ENCODE results near the gene NOC2L.
"Not testable (repeated sequence)": the region's sequence is repeated elsewhere in the genome, so short reads cannot be mapped to it uniquely, and the experiment has no call there.

The NOC2L gene

GRCh38 chr1:997993-998744 lies 39.1 kb upstream of the NOC2L start:
- H3K4me3 ChIP-seq = peak overlapping the region; percentile 87
- H3K36me3 ChIP-seq (replicated peaks) = peaks cover 17% of the 10 kb centered on the region
- H3K4me1 ChIP-seq = peaks cover 8% of the 10 kb centered on the region
- no peaks in the 10 kb centered on the region for H3K27me3 ChIP-seq (ENCODE audit: low read depth)
- in situ Hi-C loops (cut with MboI; ENCODE audit: low sequenced_read_pairs) = no loop called here
- no peaks in the 10 kb centered on the region for H3K9me3 ChIP-seq
- DNase-seq (ENCODE audit: low spot score in 2 of 2) = peak; percentile 20 to 38

GRCh38 chr1:997713-997992 lies 38.6 kb upstream of the NOC2L start:
- H3K9me3 ChIP-seq = no peaks in the 10 kb centered on the region
- no peak for DNase-seq (ENCODE audit: low spot score in 2 of 2)
- peak overlapping the region; percentile 87 for H3K4me3 ChIP-seq
- H3K36me3 ChIP-seq (replicated peaks) = peaks cover 13% of the 10 kb centered on the region
- peaks cover 8% of the 10 kb centered on the region for H3K4me1 ChIP-seq
- H3K27me3 ChIP-seq (ENCODE audit: low read depth) = no peaks in the 10 kb centered on the region
- in situ Hi-C loops (cut with MboI; ENCODE audit: low sequenced_read_pairs) = no loop called here

GRCh38 chr1:996851-997712 lies 38.0 kb upstream of the NOC2L start:
- Histone ChIP-seq H3K4me1 (peaks cover 8% of the 10 kb centered on the region), H3K9me3 (no peaks in the 10 kb centered on the region), H3K4me3 (no peak overlapping the region; the same call in 1 of the 2 replicates), H3K27me3 (ENCODE audit: low read depth) (no peaks in the 10 kb centered on the region), H3K36me3 (replicated peaks) (peaks cover 13% of the 10 kb centered on the region; the same call in 1 of the 2 replicates)
- peak in 1 of 2 experiments; percentile 36 for DNase-seq (ENCODE audit: low spot score in 2 of 2)
- in situ Hi-C loops (cut with MboI; ENCODE audit: low sequenced_read_pairs) = no loop called here

GRCh38 chr1:995665-996633 lies 36.9 kb upstream of the NOC2L start:
- DNase-seq (ENCODE audit: low spot score in 2 of 2) = no peak
- Histone ChIP-seq H3K4me1 (peaks cover 7% of the 10 kb centered on the region), H3K27me3 (ENCODE audit: low read depth) (no peaks in the 10 kb centered on the region), H3K4me3 (no peak overlapping the region), H3K9me3 (no peaks in the 10 kb centered on the region), H3K36me3 (replicated peaks) (peaks cover 13% of the 10 kb centered on the region; the same call in 1 of the 2 replicates)
- in situ Hi-C loops (cut with MboI; ENCODE audit: low sequenced_read_pairs) = no loop called here

GRCh38 chr1:994546-994945 lies 35.5 kb upstream of the NOC2L start:
- DNase-seq (ENCODE audit: low spot score in 2 of 2); H3K27me3 ChIP-seq (ENCODE audit: low read depth); H3K9me3 ChIP-seq; H3K4me1 ChIP-seq; H3K4me3 ChIP-seq: not testable (repeated sequence)
- in situ Hi-C loops (cut with MboI; ENCODE audit: low sequenced_read_pairs) = loop anchor here (5.0 kb wide), 1 partner anchor 73 kb away; no protein-coding TSS in a partner anchor
- peaks cover 11% of the 10 kb centered on the region; the same call in 1 of the 2 replicates for H3K36me3 ChIP-seq (replicated peaks)

- in situ Hi-C loops (cut with MboI; ENCODE audit: low sequenced_read_pairs) = loop anchor here (5.0 kb wide), 1 partner anchor 74 kb away; no protein-coding TSS in a partner anchor
- peaks cover 5% of the 10 kb centered on the region; the same call in 1 of the 2 replicates for H3K4me1 ChIP-seq
- H3K9me3 ChIP-seq = no peaks in the 10 kb centered on the region
- H3K36me3 ChIP-seq (replicated peaks) = peaks cover 7% of the 10 kb centered on the region; the same call in 1 of the 2 replicates
- H3K27me3 ChIP-seq (ENCODE audit: low read depth) = peaks cover 8% of the 10 kb centered on the region; the same call in 1 of the 2 replicates
- DNase-seq (ENCODE audit: low spot score in 2 of 2) = no peak
- no peak overlapping the region for H3K4me3 ChIP-seq
Measured at GRCh38 chr1:993379-993995, 34.4 kb upstream of the NOC2L start.

- H3K4me1 ChIP-seq = no peaks in the 10 kb centered on the region
- peaks cover 10% of the 10 kb centered on the region; the same call in 1 of the 2 replicates for H3K27me3 ChIP-seq (ENCODE audit: low read depth)
- in situ Hi-C loops (cut with MboI; ENCODE audit: low sequenced_read_pairs) = loop anchor here (5.0 kb wide), 1 partner anchor 75 kb away; no protein-coding TSS in a partner anchor
- no peaks in the 10 kb centered on the region for H3K36me3 ChIP-seq (replicated peaks)
- H3K4me3 ChIP-seq = no peak overlapping the region
- no peaks in the 10 kb centered on the region; the same call in 1 of the 2 replicates for H3K9me3 ChIP-seq
- DNase-seq (ENCODE audit: low spot score in 2 of 2) = no peak
Measured at GRCh38 chr1:992362-992761, 33.3 kb upstream of the NOC2L start.

GRCh38 chr1:991895-992294 lies 32.8 kb upstream of the NOC2L start:
- H3K36me3 ChIP-seq (replicated peaks) = no peaks in the 10 kb centered on the region
- in situ Hi-C loops (cut with MboI; ENCODE audit: low sequenced_read_pairs) = loop anchor here (5.0 kb wide), 1 partner anchor 75 kb away; no protein-coding TSS in a partner anchor
- H3K4me3 ChIP-seq = no peak overlapping the region
- H3K4me1 ChIP-seq = no peaks in the 10 kb centered on the region
- H3K27me3 ChIP-seq (ENCODE audit: low read depth) = peaks cover 10% of the 10 kb centered on the region; the same call in 1 of the 2 replicates
- H3K9me3 ChIP-seq = no peaks in the 10 kb centered on the region; the same call in 1 of the 2 replicates
- no peak for DNase-seq (ENCODE audit: low spot score in 2 of 2)

GRCh38 chr1:991275-991674 lies 32.2 kb upstream of the NOC2L start:
- in situ Hi-C loops (cut with MboI; ENCODE audit: low sequenced_read_pairs) = loop anchor here (5.0 kb wide), 1 partner anchor 76 kb away; no protein-coding TSS in a partner anchor
- not testable (repeated sequence) for H3K27me3 ChIP-seq (ENCODE audit: low read depth); H3K4me1 ChIP-seq; H3K36me3 ChIP-seq (replicated peaks); DNase-seq (ENCODE audit: low spot score in 2 of 2); H3K9me3 ChIP-seq; H3K4me3 ChIP-seq

- H3K4me1 ChIP-seq; H3K36me3 ChIP-seq (replicated peaks); DNase-seq (ENCODE audit: low spot score in 2 of 2); H3K4me3 ChIP-seq; in situ Hi-C loops (cut with MboI; ENCODE audit: low sequenced_read_pairs); H3K9me3 ChIP-seq: not testable (repeated sequence)
- H3K27me3 ChIP-seq (ENCODE audit: low read depth) = peaks cover 18% of the 10 kb centered on the region
Measured at GRCh38 chr1:988061-988460, 29.0 kb upstream of the NOC2L start.

GRCh38 chr1:985126-985525 lies 26.1 kb upstream of the NOC2L start:
- Histone ChIP-seq H3K36me3 (replicated peaks) (no peaks in the 10 kb centered on the region), H3K27me3 (ENCODE audit: low read depth) (peaks cover 32% of the 10 kb centered on the region), H3K4me3 (no peak overlapping the region), H3K9me3 (no peaks in the 10 kb centered on the region; the same call in 1 of the 2 replicates), H3K4me1 (no peaks in the 10 kb centered on the region)
- DNase-seq (ENCODE audit: low spot score in 2 of 2) = no peak
- in situ Hi-C loops (cut with MboI; ENCODE audit: low sequenced_read_pairs) = no loop called here

- no peaks in the 10 kb centered on the region; the same call in 1 of the 2 replicates for H3K9me3 ChIP-seq
- in situ Hi-C loops (cut with MboI; ENCODE audit: low sequenced_read_pairs) = no loop called here
- H3K4me1 ChIP-seq = no peaks in the 10 kb centered on the region
- peaks cover 27% of the 10 kb centered on the region for H3K27me3 ChIP-seq (ENCODE audit: low read depth)
- H3K4me3 ChIP-seq = no peak overlapping the region
- H3K36me3 ChIP-seq (replicated peaks) = no peaks in the 10 kb centered on the region
- DNase-seq (ENCODE audit: low spot score in 2 of 2) = no peak
Measured at GRCh38 chr1:984476-984814, 25.4 kb upstream of the NOC2L start.

Measured in HAP-1 (cell line).